CD4-positive, CD25-positive, alpha-beta regulatory T cell (primary cell): Measurements from ENCODE around the gene RAP1GAP2. TPM values are rescaled to one million over a fixed set of nuclear protein-coding genes. Genes with fewer than 3 reads are reported as not detected.

Experiments used
- ATAC-seq, 2 donors: fragments of 150-1000 bp; cut with Tn5 transposase; one replicate each; pipeline ENCODE4 v1.10.0; 2021; ENCODE audit warnings: low read depth in 2 of 2, moderate number of reproducible peaks in 2 of 2, moderate library complexity in 1 of 2
- DNase-seq, 3 donors: peaks; one replicate each; pipeline versions ENCODE4 v3.0.0 to v3.0.0-alpha.2; 2012 to 2022; ENCODE audit warnings: mixed read lengths in 1 of 3
- H3K27ac ChIP-seq: one replicate; pipeline ENCODE4 v1.7.0; 2013; ENCODE audit warnings: mild to moderate bottlenecking, low read length; ENCODE audit not compliant: insufficient read depth, poor library complexity, severe bottlenecking
- H3K27me3 ChIP-seq: one replicate; pipeline ENCODE4 v1.7.0; 2013; ENCODE audit warnings: low read length; ENCODE audit not compliant: control insufficient read depth, insufficient read depth
- H3K36me3 ChIP-seq: one replicate; pipeline ENCODE4 v1.7.0; 2013; ENCODE audit warnings: mild to moderate bottlenecking, low read length, moderate library complexity; ENCODE audit not compliant: control insufficient read depth, insufficient read depth
- H3K4me1 ChIP-seq: 2 replicates; pipeline ENCODE4 v1.7.0; 2013; ENCODE audit warnings: mild to moderate bottlenecking, low read length; ENCODE audit not compliant: insufficient read depth, control insufficient read depth, poor library complexity, severe bottlenecking
- H3K4me3 ChIP-seq: one replicate; pipeline ENCODE4 v1.7.0; 2013; ENCODE audit warnings: low read depth, mild to moderate bottlenecking, low read length, moderate library complexity
- H3K9me3 ChIP-seq, 2 experiments: 1 replicate in 1 of 2; 2 replicates in 1 of 2; pipeline ENCODE4 v1.7.0; 2013; ENCODE audit warnings: low read length in 2 of 2, mild to moderate bottlenecking in 1 of 2, moderate library complexity in 1 of 2; ENCODE audit not compliant: control insufficient read depth in 2 of 2
- H3K27ac Mint-ChIP-seq, 3 donors: one replicate each; pipeline ENCODE4 v1.8.0; 2020 to 2022; ENCODE audit warnings: mild to moderate bottlenecking in 3 of 3, mixed read lengths in 3 of 3, moderate library complexity in 2 of 3
- H3K27me3 Mint-ChIP-seq: one replicate; pipeline ENCODE4 v1.8.0; 2022; ENCODE audit warnings: mild to moderate bottlenecking, mixed read lengths
- H3K36me3 Mint-ChIP-seq: one replicate; pipeline ENCODE4 v1.8.0; 2020; ENCODE audit warnings: mixed read lengths
- H3K4me1 Mint-ChIP-seq, 4 donors: one replicate each; pipeline ENCODE4 v1.8.0; 2020 to 2022; ENCODE audit warnings: mixed read lengths in 4 of 4, mild to moderate bottlenecking in 1 of 4
- H3K4me3 Mint-ChIP-seq, 4 donors: one replicate each; pipeline ENCODE4 v1.8.0; 2020 to 2022; ENCODE audit warnings: mild to moderate bottlenecking in 4 of 4, mixed read lengths in 4 of 4, moderate library complexity in 3 of 4
- H3K9me3 Mint-ChIP-seq, 7 donors: one replicate each; pipeline ENCODE4 v1.8.0; 2020 to 2022; ENCODE audit warnings: mixed read lengths in 7 of 7, mild to moderate bottlenecking in 3 of 7, moderate library complexity in 2 of 7
- polyA plus RNA-seq, 4 donors: library from polyadenylated mRNA; unstranded; fragments of 300-500 nt; fragmentation: Illumina TruSeq; gene quantifications; one replicate each; pipeline ENCODE4 v1.2.3, GENCODE V29; 2021
- total RNA-seq: library from RNA; stranded (reverse); gene quantifications from one replicate; pipeline ENCODE4 v1.2.3, GENCODE V29; 2022

The RAP1GAP2 gene
- total and polyA plus RNA-seq, 5 donors from 2014 or later: 2.7 to 87.6 (median 5.1) TPM

DNA sequence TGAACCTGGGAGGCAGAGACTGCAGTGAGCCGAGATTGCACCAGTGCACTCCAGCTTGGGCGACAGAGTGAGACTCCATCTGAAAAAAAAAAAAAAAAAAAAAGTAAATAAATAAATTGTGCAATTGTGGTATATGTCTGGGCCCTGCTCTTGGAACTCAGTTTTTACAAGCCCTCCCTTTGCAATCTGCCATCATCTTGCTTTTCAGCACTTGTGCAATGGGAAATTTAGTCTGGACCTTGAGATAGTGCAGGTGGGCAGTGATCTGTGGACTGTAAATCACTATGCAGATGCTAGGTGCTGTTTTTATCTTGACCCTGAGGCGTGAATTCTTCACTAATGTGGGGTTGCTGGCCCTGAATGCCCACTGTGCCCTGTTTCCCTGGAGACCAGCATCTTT is 6.5 kb upstream of the RAP1GAP2 start:
- H3K9me3 ChIP-seq: no peaks in the 10 kb centered on the region
- DNase-seq: no peak
- H3K27ac ChIP-seq: no peak overlapping the region
- Mint-ChIP-seq H3K36me3 (peaks cover 3% of the 10 kb centered on the region), H3K27me3 (no peaks in the 10 kb centered on the region), H3K9me3 (no peaks in the 10 kb centered on the region), H3K4me3 (no peak overlapping the region), H3K4me1 (peaks cover 9 to 57% (median 24%) of the 10 kb centered on the region in 4 donors), H3K27ac (no peak overlapping the region)
- peaks cover 55% of the 10 kb centered on the region for H3K4me1 ChIP-seq
- H3K36me3 ChIP-seq: no peaks in the 10 kb centered on the region
- no peak overlapping the region for H3K4me3 ChIP-seq
- no peak for ATAC-seq
- no peaks in the 10 kb centered on the region for H3K27me3 ChIP-seq

DNA sequence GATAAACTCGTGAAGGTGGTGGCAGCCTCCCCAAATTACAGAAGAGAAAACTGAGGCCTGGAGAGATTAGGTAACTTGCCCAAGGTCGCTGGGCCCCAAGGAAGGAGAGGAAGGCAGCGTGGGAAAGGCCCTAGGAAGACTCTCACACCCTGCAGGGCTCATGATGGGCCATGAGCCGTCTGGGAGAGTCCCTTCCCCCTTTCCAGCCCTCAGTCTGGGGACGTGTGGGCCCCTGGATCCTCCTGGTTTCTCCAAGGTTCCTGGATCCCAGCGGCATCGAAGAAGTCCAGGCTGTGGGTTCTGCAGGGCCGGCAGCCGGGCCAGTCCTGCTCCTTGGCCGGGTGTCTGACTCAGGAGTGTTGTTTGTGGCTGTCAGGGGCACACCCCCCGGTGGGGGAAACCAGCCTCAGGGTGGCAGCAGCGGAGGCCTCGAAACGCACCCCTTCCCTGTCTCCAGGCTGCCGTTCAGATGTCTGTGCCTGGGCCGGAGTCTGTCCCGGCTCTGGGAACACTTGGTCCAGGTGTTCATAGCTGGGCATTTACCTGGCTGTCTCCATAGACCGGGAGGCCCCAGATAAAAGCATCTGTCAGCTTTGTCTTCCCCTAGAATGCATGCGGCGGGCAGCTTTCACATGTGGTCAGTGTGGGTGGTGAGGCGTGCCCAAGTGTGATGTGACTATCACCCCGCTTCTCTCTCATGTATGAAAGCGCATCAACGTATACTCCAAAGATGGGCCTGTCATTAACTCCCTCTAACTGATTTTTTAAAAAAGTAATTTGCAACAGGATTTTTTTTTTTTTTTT is 3.7 kb upstream of the RAP1GAP2 start:
- H3K9me3 Mint-ChIP-seq: no peaks in the 10 kb centered on the region
- no peaks in the 10 kb centered on the region for H3K36me3 ChIP-seq
- peaks cover 70% of the 10 kb centered on the region for H3K4me1 ChIP-seq
- H3K27me3 Mint-ChIP-seq: peaks cover 4% of the 10 kb centered on the region
- no peaks in the 10 kb centered on the region for H3K9me3 ChIP-seq
- H3K4me1 Mint-ChIP-seq: peaks cover 15 to 77% (median 38%) of the 10 kb centered on the region in 4 donors
- H3K4me3 ChIP-seq: no peak overlapping the region
- peaks cover 3% of the 10 kb centered on the region for H3K36me3 Mint-ChIP-seq
- no peak overlapping the region for H3K27ac ChIP-seq
- H3K27ac Mint-ChIP-seq: peak overlapping the region; percentile 60 to 83 (median 62)
- H3K4me3 Mint-ChIP-seq: peak overlapping the region; percentile 34 to 73 (median 52)
- DNase-seq: no peak
- no peaks in the 10 kb centered on the region for H3K27me3 ChIP-seq
- ATAC-seq: no peak

DNA sequence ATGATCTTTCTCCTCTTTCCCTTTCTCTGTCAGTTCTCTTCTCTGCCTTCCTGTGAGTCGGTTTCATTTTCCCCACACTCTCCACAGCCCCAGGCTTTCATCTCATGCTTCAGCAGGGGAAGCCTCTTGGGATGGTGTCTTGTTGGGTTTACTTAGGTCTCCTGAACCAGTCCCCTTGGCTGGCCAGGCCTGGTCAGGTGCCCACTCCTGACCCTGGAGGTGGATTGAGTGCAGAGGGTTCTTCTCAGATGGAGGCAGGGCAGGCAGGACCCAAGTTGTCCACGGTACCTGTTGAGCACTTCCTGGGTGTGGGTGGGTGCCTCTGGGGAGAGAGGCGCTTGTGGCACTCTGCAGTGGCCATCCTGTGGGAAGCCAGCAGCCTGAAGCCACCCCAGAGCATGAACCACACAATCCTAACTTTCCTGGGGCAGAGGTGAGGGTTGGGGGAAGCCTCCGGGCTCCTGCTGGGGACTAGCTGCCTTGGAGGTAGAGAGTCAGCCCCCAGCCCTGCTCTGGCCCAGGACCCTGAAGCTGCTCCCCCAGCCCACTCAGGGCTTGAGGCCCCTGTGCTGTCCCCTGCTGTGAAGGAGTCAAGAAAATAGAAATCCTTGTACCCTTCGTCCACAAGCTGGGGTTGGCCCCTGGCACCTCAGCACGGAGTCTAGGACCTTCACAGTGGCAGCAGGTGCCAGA is 2.0 kb upstream of the RAP1GAP2 start:
- H3K27me3 Mint-ChIP-seq: peaks cover 4% of the 10 kb centered on the region
- H3K4me3 ChIP-seq: peak overlapping the region; percentile 59
- H3K27me3 ChIP-seq: no peaks in the 10 kb centered on the region
- H3K9me3 Mint-ChIP-seq: peaks cover 0 to 2% (median 0%) of the 10 kb centered on the region in 7 donors
- peak overlapping the region; percentile 31 to 82 (median 69) for H3K27ac Mint-ChIP-seq
- H3K27ac ChIP-seq: no peak overlapping the region
- peak in 1 of 3 donors; percentile 66 for DNase-seq
- no peaks in the 10 kb centered on the region for H3K9me3 ChIP-seq
- no peak for ATAC-seq
- peak overlapping the region; percentile 88 to 100 (median 96) for H3K4me3 Mint-ChIP-seq
- peaks cover 14 to 89% (median 47%) of the 10 kb centered on the region in 4 donors for H3K4me1 Mint-ChIP-seq
- peaks cover 86% of the 10 kb centered on the region for H3K4me1 ChIP-seq
- peaks cover 7% of the 10 kb centered on the region for H3K36me3 Mint-ChIP-seq
- H3K36me3 ChIP-seq: no peaks in the 10 kb centered on the region

DNA sequence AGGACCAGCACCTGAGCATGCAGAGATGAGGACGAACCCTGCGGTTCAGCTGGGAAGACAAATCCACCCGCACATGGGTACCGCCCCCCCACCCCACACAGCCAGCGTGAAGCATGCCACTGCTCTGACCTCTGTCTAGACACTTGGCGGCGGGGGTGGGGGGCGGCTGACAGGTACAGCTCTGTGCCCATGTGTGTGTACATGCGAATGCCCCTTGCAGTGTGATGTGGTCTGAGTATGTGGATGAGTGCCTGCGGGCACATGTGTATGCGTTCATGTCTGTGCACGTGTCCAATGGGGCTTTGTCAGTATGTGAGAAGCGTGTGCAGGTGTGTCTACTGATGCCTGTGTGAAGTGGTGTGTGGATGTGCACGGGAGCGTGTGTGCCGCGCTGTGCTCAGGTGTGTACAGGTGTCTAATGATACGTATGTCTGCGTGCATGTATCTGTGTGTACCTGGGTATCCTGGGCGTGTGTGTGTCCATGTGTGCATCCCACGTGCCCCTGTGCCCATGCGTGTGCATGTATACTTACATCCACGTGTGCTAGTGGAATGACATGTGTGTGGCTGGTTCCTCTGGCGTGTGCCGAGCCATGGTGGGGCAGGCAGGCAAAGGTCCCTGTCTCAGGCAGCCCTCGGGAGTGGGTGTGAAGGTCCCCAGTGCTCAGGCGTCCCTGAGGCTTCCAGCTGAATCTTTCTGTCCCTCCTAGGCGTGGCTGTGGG is 636 bp upstream of the RAP1GAP2 start:
- Histone ChIP-seq H3K36me3 (no peaks in the 10 kb centered on the region), H3K4me1 (peaks cover 87% of the 10 kb centered on the region), H3K9me3 (no peaks in the 10 kb centered on the region), H3K27ac (peak overlapping the region; percentile 58), H3K27me3 (no peaks in the 10 kb centered on the region), H3K4me3 (peak overlapping the region; percentile 84)
- Mint-ChIP-seq H3K4me1 (peaks cover 14 to 97% (median 53%) of the 10 kb centered on the region in 4 donors), H3K27me3 (peaks cover 4% of the 10 kb centered on the region), H3K27ac (peak overlapping the region; percentile 79 to 94 (median 90)), H3K9me3 (peaks cover 0 to 2% (median 0%) of the 10 kb centered on the region in 7 donors), H3K36me3 (peaks cover 13% of the 10 kb centered on the region), H3K4me3 (peak overlapping the region; percentile 94 to 100 (median 96))
- peak in 1 of 2 donors; percentile 1 for ATAC-seq
- DNase-seq: no peak

DNA sequence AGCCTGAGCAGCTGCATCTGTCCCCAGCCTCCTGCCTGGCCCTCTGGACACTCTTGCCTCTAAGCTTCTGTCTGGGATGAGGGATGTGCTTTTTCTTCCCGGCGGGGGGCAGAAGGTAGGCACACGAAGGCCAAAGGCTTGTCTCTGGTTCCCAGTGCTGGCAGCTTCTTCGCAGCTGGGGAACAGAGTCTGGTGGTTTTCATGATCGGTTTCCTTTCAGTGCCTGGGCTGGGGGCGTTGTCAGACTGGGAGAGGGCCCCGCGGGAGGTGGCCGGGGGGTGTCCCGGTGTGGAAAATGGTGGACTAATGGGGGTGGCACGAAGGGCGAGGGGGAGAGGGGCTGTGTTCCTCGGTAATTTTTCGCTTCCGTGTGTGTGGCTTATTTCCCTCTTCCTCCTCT is 988 bp downstream of the RAP1GAP2 start:
- peak overlapping the region; percentile 65 to 94 (median 90) for H3K27ac Mint-ChIP-seq
- Histone ChIP-seq H3K27ac (no peak overlapping the region), H3K9me3 (no peaks in the 10 kb centered on the region), H3K4me3 (peak overlapping the region; percentile 84), H3K4me1 (peaks cover 71% of the 10 kb centered on the region), H3K27me3 (no peaks in the 10 kb centered on the region), H3K36me3 (peaks cover 10% of the 10 kb centered on the region)
- no peak for DNase-seq
- H3K4me1 Mint-ChIP-seq: peaks cover 14 to 86% (median 51%) of the 10 kb centered on the region in 4 donors
- peak overlapping the region; percentile 94 to 100 (median 96) for H3K4me3 Mint-ChIP-seq
- H3K36me3 Mint-ChIP-seq: peaks cover 19% of the 10 kb centered on the region
- peaks cover 0 to 2% (median 0%) of the 10 kb centered on the region in 7 donors for H3K9me3 Mint-ChIP-seq
- H3K27me3 Mint-ChIP-seq: peaks cover 4% of the 10 kb centered on the region
- ATAC-seq: no peak

DNA sequence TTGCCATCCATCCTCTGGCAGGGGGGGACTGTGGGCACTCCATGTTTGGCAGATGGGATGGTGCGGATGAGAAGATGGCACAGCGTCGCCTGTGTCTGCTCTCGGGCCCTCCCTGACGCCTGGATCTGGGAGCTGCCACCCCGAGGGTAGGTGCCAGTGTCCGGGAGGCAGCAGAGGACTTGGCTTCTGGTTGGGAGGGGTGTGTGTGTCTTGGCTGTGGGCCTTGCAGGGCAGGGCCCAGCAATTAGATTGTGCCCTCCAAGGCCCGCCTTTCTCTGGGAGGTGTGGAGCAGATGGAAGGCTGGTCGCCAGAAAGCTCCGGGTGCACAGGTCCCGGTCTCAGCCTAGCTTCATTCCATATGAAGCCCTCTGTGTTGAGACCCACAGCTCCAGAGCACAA is 1.4 kb downstream of the RAP1GAP2 start:
- no peak overlapping the region for H3K27ac ChIP-seq
- Mint-ChIP-seq H3K4me3 (peak overlapping the region; percentile 94 to 100 (median 96)), H3K9me3 (peaks cover 0 to 2% (median 0%) of the 10 kb centered on the region in 7 donors), H3K27me3 (peaks cover 4% of the 10 kb centered on the region), H3K4me1 (peaks cover 14 to 86% (median 52%) of the 10 kb centered on the region in 4 donors), H3K27ac (peak overlapping the region; percentile 48 to 90 (median 65)), H3K36me3 (peaks cover 19% of the 10 kb centered on the region)
- peaks cover 12% of the 10 kb centered on the region for H3K36me3 ChIP-seq
- no peaks in the 10 kb centered on the region for H3K9me3 ChIP-seq
- DNase-seq (no peak), ATAC-seq (no peak)
- no peaks in the 10 kb centered on the region for H3K27me3 ChIP-seq
- peaks cover 67% of the 10 kb centered on the region for H3K4me1 ChIP-seq
- H3K4me3 ChIP-seq: peak overlapping the region; percentile 84

DNA sequence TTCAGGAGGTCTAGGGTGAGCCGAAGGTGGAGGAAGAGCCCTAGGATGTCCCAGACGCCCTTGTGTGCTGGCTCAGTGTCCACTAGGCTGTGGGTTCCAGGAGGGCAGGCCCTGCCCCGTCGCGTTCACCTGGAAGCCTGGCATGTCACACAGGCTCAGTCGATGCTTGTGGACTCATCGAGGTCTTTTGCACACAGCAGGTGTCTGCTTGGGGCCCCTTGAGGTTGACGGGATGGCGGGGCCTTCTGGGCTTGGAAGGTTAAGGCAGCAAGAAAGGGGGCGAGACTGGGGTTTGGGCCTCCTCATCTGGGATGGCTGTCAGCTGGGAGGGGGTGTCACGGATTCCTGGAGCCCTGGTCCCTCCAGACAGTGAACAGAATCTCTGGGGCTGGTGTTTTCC is 1.9 kb downstream of the RAP1GAP2 start:
- Mint-ChIP-seq H3K27me3 (peaks cover 9% of the 10 kb centered on the region), H3K36me3 (peaks cover 25% of the 10 kb centered on the region), H3K27ac (peak overlapping the region in 2 of 3 donors; percentile 59 to 90), H3K4me3 (peak overlapping the region; percentile 94 to 100 (median 96)), H3K4me1 (peaks cover 14 to 86% (median 54%) of the 10 kb centered on the region in 4 donors), H3K9me3 (peaks cover 0 to 2% (median 0%) of the 10 kb centered on the region in 7 donors)
- Histone ChIP-seq H3K27ac (no peak overlapping the region), H3K36me3 (peaks cover 18% of the 10 kb centered on the region), H3K9me3 (no peaks in the 10 kb centered on the region), H3K27me3 (no peaks in the 10 kb centered on the region), H3K4me1 (peaks cover 62% of the 10 kb centered on the region), H3K4me3 (no peak overlapping the region)
- ATAC-seq (no peak), DNase-seq (no peak)
